ENCODE results near the gene MALSU1. TPM values are rescaled to one million over a fixed set of nuclear protein-coding genes. Genes with fewer than 3 reads are reported as not detected.

Gene MALSU1
- 173 and 188 TPM in 2 replicates for total RNA-seq (2014; rRNA removed; shearing (Covaris generic))
- polyA plus RNA-seq (2015; cell fraction: cytosol; rRNA removed), result 104 and 123 TPM in 2 replicates
- polyA plus RNA-seq (2015; cell fraction: nucleus; rRNA removed), result 38.2 and 39.5 TPM in 2 replicates

GRCh38 chr7:23298885-23299769 lies at the start of gene MALSU1:
Gene MALSU1 (plus strand): TSS chr7:23299339. CDS start chr7:23299353, 14 bp downstream.
- in situ Hi-C loops (cut with HindIII; ENCODE audit: low pct_unique_long_range_greater_than_20kb, low sequenced_read_pairs), result no loop called here
- peak; percentile 99 for DNase-seq (ENCODE audit: low read depth, low spot score)

GRCh38 chr7:23249486-23249885 lies 49.7 kb upstream of the MALSU1 start:
- DNase-seq (ENCODE audit: low read depth, low spot score), result no peak
- in situ Hi-C loops (cut with HindIII; ENCODE audit: low pct_unique_long_range_greater_than_20kb, low sequenced_read_pairs), result no loop called here

GRCh38 chr7:23254051-23254681 lies 45.0 kb upstream of the MALSU1 start:
- in situ Hi-C loops (cut with HindIII; ENCODE audit: low pct_unique_long_range_greater_than_20kb, low sequenced_read_pairs), result no loop called here
- DNase-seq (ENCODE audit: low read depth, low spot score), result peak; percentile 45

GRCh38 chr7:23256731-23257130 lies 42.4 kb upstream of the MALSU1 start:
- no peak for DNase-seq (ENCODE audit: low read depth, low spot score)
- in situ Hi-C loops (cut with HindIII; ENCODE audit: low pct_unique_long_range_greater_than_20kb, low sequenced_read_pairs), result no loop called here

GRCh38 chr7:23260371-23260770 lies 38.8 kb upstream of the MALSU1 start:
- in situ Hi-C loops (cut with HindIII; ENCODE audit: low pct_unique_long_range_greater_than_20kb, low sequenced_read_pairs), result loop anchor here (10.0 kb wide), 1 partner anchor 66 kb away; no protein-coding TSS in a partner anchor
- no peak for DNase-seq (ENCODE audit: low read depth, low spot score)

GRCh38 chr7:23261843-23262452 lies 37.2 kb upstream of the MALSU1 start:
- in situ Hi-C loops (cut with HindIII; ENCODE audit: low pct_unique_long_range_greater_than_20kb, low sequenced_read_pairs), result loop anchor here (10.0 kb wide), 1 partner anchor 67 kb away; no protein-coding TSS in a partner anchor
- DNase-seq (ENCODE audit: low read depth, low spot score), result peak; percentile 84

- no peak for DNase-seq (ENCODE audit: low read depth, low spot score)
- in situ Hi-C loops (cut with HindIII; ENCODE audit: low pct_unique_long_range_greater_than_20kb, low sequenced_read_pairs), result loop anchor here (10.0 kb wide), 1 partner anchor 70 kb away; no protein-coding TSS in a partner anchor
Measured at GRCh38 chr7:23264916-23265458, 34.2 kb upstream of the MALSU1 start.

- no peak for DNase-seq (ENCODE audit: low read depth, low spot score)
- in situ Hi-C loops (cut with HindIII; ENCODE audit: low pct_unique_long_range_greater_than_20kb, low sequenced_read_pairs), result loop anchor here (10.0 kb wide), 1 partner anchor 72 kb away; no protein-coding TSS in a partner anchor
Measured at GRCh38 chr7:23266918-23267317, 32.2 kb upstream of the MALSU1 start.

- DNase-seq (ENCODE audit: low read depth, low spot score), result no peak
- in situ Hi-C loops (cut with HindIII; ENCODE audit: low pct_unique_long_range_greater_than_20kb, low sequenced_read_pairs), result loop anchor here (10.0 kb wide), 1 partner anchor 73 kb away; no protein-coding TSS in a partner anchor
Measured at GRCh38 chr7:23267357-23267756, 31.8 kb upstream of the MALSU1 start.

GRCh38 chr7:23268167-23268566 lies 31.0 kb upstream of the MALSU1 start:
- DNase-seq (ENCODE audit: low read depth, low spot score), result no peak
- in situ Hi-C loops (cut with HindIII; ENCODE audit: low pct_unique_long_range_greater_than_20kb, low sequenced_read_pairs), result loop anchor here (10.0 kb wide), 1 partner anchor 73 kb away; no protein-coding TSS in a partner anchor

GRCh38 chr7:23268746-23269145 lies 30.4 kb upstream of the MALSU1 start:
- no peak for DNase-seq (ENCODE audit: low read depth, low spot score)
- in situ Hi-C loops (cut with HindIII; ENCODE audit: low pct_unique_long_range_greater_than_20kb, low sequenced_read_pairs), result loop anchor here (10.0 kb wide), 1 partner anchor 74 kb away; no protein-coding TSS in a partner anchor

GRCh38 chr7:23272275-23272674 lies 26.9 kb upstream of the MALSU1 start:
- in situ Hi-C loops (cut with HindIII; ENCODE audit: low pct_unique_long_range_greater_than_20kb, low sequenced_read_pairs), result no loop called here
- DNase-seq (ENCODE audit: low read depth, low spot score), result no peak

GRCh38 chr7:23273141-23273599 lies 26.0 kb upstream of the MALSU1 start:
- peak; percentile 89 for DNase-seq (ENCODE audit: low read depth, low spot score)
- in situ Hi-C loops (cut with HindIII; ENCODE audit: low pct_unique_long_range_greater_than_20kb, low sequenced_read_pairs), result no loop called here

- no peak for DNase-seq (ENCODE audit: low read depth, low spot score)
- in situ Hi-C loops (cut with HindIII; ENCODE audit: low pct_unique_long_range_greater_than_20kb, low sequenced_read_pairs), result no loop called here
Measured at GRCh38 chr7:23275912-23276311, 23.2 kb upstream of the MALSU1 start.

- in situ Hi-C loops (cut with HindIII; ENCODE audit: low pct_unique_long_range_greater_than_20kb, low sequenced_read_pairs), result no loop called here
- DNase-seq (ENCODE audit: low read depth, low spot score), result peak; percentile 51
Measured at GRCh38 chr7:23276376-23276775, 22.8 kb upstream of the MALSU1 start.

- in situ Hi-C loops (cut with HindIII; ENCODE audit: low pct_unique_long_range_greater_than_20kb, low sequenced_read_pairs), result no loop called here
- no peak for DNase-seq (ENCODE audit: low read depth, low spot score)
Measured at GRCh38 chr7:23276947-23277346, 22.2 kb upstream of the MALSU1 start.

- in situ Hi-C loops (cut with HindIII; ENCODE audit: low pct_unique_long_range_greater_than_20kb, low sequenced_read_pairs), result no loop called here
- DNase-seq (ENCODE audit: low read depth, low spot score), result peak; percentile 87
Measured at GRCh38 chr7:23277359-23277989, 21.7 kb upstream of the MALSU1 start.

Measured in SK-MEL-5 (cell line).